ENCODE data around the gene ROBO1. TPM values are rescaled to one million over a fixed set of nuclear protein-coding genes. Genes with fewer than 3 reads are reported as not detected.
A peak's percentile ranks its signal among the peaks of the same experiment; 100 is the strongest.

Gene ROBO1
- total RNA-seq, 1 donor: 88.5 TPM

GRCh38 chr3:79019137-79019923 is 748.5 kb downstream of the ROBO1 start:
- TF ChIP-seq CTCF (IDR thresholded peaks at IDR 0.05; ENCODE audit: insufficient read depth, low read depth, low read length): no peak
- DNase-seq (ENCODE audit: low read depth): peak; percentile 85
- H3K4me3 ChIP-seq (ENCODE audit: low read depth, low read length): peak overlapping the region; percentile 73

- peak; percentile 56 for DNase-seq (ENCODE audit: low read depth)
- TF ChIP-seq CTCF (IDR thresholded peaks at IDR 0.05; ENCODE audit: insufficient read depth, low read depth, low read length): no peak
These were observed 749.1 kb downstream of the ROBO1 start for GRCh38 chr3:79018671-79019136.

GRCh38 chr3:79018265-79018664 is 749.5 kb downstream of the ROBO1 start:
- no peak for DNase-seq (ENCODE audit: low read depth)
- H3K4me3 ChIP-seq (ENCODE audit: low read depth, low read length): peak overlapping the region; percentile 73
- no peak for TF ChIP-seq CTCF (IDR thresholded peaks at IDR 0.05; ENCODE audit: insufficient read depth, low read depth, low read length)

More at GRCh38 chr3:79018671-79019136, 749.1 kb downstream of the ROBO1 start:
- peak overlapping the region; percentile 73 for H3K4me3 ChIP-seq (ENCODE audit: low read depth, low read length)

- no peak for TF ChIP-seq CTCF (IDR thresholded peaks at IDR 0.05; ENCODE audit: insufficient read depth, low read depth, low read length)
- DNase-seq (ENCODE audit: low read depth): no peak
- H3K4me3 ChIP-seq (ENCODE audit: low read depth, low read length): peak overlapping the region; percentile 73
These were observed 751.0 kb downstream of the ROBO1 start for GRCh38 chr3:79016587-79017376.

- DNase-seq (ENCODE audit: low read depth): no peak
- no peak overlapping the region for H3K4me3 ChIP-seq (ENCODE audit: low read depth, low read length)
- no peak for TF ChIP-seq CTCF (IDR thresholded peaks at IDR 0.05; ENCODE audit: insufficient read depth, low read depth, low read length)
These were observed 751.9 kb downstream of the ROBO1 start for GRCh38 chr3:79015854-79016253.

GRCh38 chr3:79012946-79013362 is 754.8 kb downstream of the ROBO1 start:
- no peak overlapping the region for H3K4me3 ChIP-seq (ENCODE audit: low read depth, low read length)
- no peak for DNase-seq (ENCODE audit: low read depth)
- TF ChIP-seq CTCF (IDR thresholded peaks at IDR 0.05; ENCODE audit: insufficient read depth, low read depth, low read length): no peak
